ENCODE data around the gene DDX11.
"Not testable (repeated sequence)": the region's sequence is repeated elsewhere in the genome, so short reads cannot be mapped to it uniquely, and the experiment has no call there.

The DDX11 gene

DNA sequence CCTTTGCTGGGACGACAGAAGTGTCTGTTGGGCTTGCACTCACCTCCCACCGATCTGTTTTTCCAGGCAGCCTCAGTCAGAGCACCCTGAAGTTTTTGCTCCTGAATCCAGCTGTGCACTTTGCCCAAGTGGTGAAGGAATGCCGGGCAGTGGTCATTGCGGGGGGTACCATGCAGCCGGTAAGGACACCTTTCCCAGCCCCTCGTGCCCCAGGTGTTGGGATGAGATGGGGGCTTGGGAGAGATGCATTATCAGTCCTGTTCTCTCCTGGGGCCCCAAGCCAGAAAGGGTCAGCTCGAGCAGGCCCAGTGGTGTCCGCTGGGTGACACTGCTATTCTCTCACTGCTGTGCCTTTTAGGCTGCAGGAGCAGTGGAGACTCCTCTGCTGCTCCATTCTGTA is 24.2 kb downstream of the DDX11 start:
- H3K4me3 ChIP-seq (ENCODE audit: control insufficient read depth, low read depth, low read length); DNase-seq (ENCODE audit: low read depth): not testable (repeated sequence)

DNA sequence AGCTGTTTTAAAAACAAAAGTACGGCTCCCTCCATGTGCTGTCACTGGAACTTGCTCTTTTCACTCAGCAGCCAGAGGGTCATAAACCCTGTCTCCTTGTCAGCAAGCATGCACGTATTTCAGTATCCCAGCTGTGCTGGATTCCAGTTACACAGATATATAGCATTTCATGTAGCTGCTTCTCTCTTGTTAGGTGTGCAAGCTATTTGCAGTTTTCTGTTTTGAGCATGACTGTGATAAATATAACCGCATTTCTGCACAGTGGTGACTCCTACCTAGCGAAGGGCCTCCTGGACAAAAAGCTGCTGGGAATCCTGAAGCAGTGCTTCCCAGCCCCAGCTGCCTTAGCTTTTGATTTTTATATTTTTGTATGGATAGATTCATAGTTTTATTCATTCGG is 24.7 kb downstream of the DDX11 start:
- DNase-seq (ENCODE audit: low read depth); H3K4me3 ChIP-seq (ENCODE audit: control insufficient read depth, low read depth, low read length): not testable (repeated sequence)

DNA sequence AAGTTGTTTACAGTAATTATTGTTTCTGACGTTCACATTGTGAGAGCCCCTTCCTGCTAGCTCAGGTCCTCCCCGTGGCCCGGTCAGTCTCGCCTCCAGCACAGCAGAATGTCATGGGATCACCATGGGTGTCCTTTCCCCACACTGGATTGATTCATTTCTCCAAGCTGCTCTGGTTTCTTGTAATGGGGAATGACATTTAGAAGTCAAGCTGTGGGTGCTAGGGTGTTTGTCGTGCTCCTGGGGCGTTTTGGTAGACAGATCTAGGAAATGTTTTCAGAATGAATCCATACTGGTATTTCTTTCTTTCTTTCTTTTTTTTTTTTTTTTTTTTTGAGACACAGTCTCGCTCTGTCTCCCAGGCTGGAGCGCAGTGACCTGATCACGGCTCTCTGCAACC is 25.1 kb downstream of the DDX11 start:
- not testable (repeated sequence) for H3K4me3 ChIP-seq (ENCODE audit: control insufficient read depth, low read depth, low read length); DNase-seq (ENCODE audit: low read depth)

DNA sequence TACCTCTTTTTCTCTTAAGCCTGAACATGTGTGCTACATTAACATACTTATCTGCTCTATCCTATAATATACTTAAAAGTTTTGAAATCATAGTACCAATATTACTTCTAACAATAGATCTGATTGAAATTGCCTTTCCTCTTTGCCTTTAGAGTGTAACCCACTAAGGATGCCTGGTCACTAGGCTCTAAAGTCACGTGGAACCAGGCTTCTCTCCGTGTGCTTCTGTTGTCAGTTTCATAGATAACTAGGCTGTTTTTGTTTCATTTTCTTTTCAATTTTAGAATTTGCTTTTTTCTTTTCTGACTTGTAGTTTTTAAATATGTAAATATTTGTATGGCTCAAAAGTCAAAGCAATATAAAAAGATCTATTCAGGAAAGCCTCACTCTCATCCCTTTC is 25.8 kb downstream of the DDX11 start:
- DNase-seq (ENCODE audit: low read depth); H3K4me3 ChIP-seq (ENCODE audit: control insufficient read depth, low read depth, low read length): not testable (repeated sequence)

DNA sequence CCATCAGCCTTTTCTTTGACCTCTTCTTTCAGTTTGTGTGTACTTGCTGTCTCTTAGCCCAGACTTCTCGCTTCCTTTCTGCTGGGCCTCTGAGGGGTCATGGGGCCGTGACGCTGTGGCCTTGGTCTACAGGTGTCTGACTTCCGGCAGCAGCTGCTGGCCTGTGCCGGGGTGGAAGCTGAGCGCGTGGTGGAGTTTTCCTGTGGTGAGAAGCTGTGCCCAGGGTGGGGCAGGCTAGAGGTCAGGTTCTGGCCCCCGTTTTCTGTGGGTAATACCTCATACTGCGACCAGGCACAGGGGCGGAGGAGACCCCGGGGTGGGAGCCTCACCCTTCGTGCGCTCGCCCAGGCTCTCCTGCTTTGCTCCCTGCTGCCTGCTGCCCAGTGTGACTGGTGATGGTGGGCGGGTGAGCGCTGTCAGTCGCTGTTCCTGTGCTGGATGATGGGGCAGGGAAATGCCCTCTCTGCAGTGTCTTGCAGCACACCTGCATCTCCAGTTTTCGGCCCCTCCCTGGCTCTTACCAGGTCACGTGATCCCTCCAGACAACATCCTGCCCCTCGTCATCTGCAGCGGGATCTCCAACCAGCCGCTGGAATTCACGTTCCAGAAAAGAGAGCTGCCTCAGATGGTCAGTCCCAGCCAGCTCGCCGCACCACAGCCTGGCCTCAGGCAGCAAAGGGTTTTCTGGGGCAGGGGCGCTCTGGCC is 27.0 kb downstream of the DDX11 start:
- not testable (repeated sequence) for DNase-seq (ENCODE audit: low read depth); H3K4me3 ChIP-seq (ENCODE audit: control insufficient read depth, low read depth, low read length)

DNA sequence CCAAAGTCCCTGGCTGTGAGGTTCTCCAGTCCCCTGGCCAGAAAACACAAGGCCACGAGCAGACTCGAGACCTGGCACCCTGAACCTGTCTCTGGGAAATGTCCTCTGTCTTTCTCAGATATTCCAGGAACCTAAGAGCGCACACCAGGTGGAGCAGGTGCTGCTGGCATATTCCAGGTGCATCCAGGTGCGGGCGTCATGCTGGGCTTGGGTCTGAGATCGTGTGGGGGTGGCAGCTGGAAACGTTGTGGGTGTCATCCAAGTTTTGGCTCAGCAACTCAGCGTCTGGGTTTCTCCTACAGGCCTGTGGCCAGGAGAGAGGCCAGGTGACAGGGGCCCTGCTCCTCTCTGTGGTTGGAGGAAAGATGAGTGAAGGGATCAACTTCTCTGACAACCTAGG is 28.5 kb downstream of the DDX11 start:
- not testable (repeated sequence) for H3K4me3 ChIP-seq (ENCODE audit: control insufficient read depth, low read depth, low read length); DNase-seq (ENCODE audit: low read depth)

DNA sequence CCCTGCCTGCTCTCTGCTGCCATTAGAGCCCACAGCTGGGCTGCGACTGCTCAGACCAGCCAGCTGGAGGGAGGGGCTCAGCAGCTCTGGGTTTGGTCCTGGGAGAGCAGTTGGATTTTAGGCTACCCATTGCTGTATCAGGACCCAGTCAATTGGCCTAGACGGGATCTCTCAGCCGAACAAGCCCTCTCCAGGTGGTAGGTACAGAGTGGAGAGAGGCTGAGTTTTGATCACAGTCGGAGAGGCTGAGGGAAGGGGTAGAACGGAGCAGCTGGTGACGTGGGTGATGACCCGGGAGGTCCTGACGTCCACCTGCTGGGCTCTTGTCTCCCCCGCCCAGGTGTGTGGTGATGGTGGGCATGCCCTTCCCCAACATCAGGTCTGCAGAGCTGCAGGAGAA is 28.9 kb downstream of the DDX11 start:
- not testable (repeated sequence) for H3K4me3 ChIP-seq (ENCODE audit: control insufficient read depth, low read depth, low read length); DNase-seq (ENCODE audit: low read depth)

DNA sequence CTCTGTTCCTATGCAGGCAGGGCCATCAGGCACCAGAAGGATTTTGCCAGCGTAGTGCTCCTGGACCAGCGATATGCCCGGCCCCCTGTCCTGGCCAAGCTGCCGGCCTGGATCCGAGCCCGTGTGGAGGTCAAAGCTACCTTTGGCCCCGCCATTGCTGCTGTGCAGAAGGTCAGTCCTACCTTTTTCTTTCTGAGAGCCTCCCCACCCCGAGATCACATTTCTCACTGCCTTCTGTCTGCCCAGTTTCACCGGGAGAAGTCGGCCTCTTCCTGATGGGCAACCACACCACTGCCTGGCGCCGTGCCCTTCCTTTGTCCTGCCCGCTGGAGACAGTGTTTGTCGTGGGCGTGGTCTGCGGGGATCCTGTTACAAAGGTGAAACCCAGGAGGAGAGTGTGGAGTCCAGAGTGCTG is 29.9 kb downstream of the DDX11 start:
- not testable (repeated sequence) for DNase-seq (ENCODE audit: low read depth); H3K4me3 ChIP-seq (ENCODE audit: control insufficient read depth, low read depth, low read length)

DNA sequence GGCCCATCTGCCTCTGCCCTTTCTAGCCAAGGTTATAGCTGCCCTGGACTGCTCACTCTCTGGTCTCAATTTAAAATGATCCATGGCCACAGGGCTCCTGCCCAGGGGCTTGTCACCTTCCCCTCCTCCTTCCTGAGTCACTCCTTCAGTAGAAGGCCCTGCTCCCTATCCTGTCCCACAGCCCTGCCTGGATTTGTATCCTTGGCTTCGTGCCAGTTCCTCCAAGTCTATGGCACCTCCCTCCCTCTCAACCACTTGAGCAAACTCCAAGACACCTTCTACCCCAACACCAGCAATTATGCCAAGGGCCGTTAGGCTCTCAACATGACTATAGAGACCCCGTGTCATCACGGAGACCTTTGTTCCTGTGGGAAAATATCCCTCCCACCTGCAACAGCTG is 30.6 kb downstream of the DDX11 start:
- H3K4me3 ChIP-seq (ENCODE audit: control insufficient read depth, low read depth, low read length); DNase-seq (ENCODE audit: low read depth): not testable (repeated sequence)

DNA sequence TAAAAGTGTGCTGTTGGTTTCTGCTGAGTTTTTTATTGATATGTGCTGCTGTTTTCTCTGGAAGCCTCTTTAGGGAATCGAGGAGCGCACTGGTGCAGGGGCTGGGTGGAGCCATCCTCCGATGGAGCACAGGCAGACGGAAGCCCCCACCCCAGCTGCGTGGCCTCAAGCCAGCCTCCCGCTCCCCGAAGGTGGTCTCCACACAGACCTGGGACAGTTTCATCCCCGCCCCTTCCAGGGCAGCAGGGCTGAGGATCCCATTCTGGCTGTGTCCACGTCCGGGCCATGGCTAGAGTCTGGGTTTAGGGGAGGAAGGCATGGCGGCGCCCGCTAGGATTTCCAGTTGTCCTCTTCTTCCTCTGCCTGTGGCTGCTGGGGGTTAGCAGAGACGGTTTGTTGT is 31.1 kb downstream of the DDX11 start:
- H3K4me3 ChIP-seq (ENCODE audit: control insufficient read depth, low read depth, low read length); DNase-seq (ENCODE audit: low read depth): not testable (repeated sequence)

DNA sequence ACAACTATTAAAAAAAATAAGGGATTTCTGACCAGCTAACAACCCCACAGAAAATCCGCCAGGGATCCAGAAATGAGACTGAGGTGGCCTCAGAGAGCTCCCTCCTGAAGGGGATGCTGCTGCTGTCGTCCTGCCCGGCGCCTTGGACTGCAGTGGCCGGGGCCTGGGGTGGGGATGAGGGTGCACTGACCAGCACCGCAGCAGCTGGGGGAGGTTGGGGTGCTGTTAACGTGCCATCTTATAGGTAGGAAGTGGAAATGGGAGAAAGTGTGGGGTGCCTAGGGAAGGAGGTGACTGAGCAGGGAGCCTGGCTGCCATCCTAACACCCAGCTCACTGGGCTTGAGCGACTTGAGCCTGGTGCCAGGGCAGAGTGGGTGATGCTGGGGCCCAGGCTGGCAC is 32.0 kb downstream of the DDX11 start:
- TF ChIP-seq, protein P1, sequence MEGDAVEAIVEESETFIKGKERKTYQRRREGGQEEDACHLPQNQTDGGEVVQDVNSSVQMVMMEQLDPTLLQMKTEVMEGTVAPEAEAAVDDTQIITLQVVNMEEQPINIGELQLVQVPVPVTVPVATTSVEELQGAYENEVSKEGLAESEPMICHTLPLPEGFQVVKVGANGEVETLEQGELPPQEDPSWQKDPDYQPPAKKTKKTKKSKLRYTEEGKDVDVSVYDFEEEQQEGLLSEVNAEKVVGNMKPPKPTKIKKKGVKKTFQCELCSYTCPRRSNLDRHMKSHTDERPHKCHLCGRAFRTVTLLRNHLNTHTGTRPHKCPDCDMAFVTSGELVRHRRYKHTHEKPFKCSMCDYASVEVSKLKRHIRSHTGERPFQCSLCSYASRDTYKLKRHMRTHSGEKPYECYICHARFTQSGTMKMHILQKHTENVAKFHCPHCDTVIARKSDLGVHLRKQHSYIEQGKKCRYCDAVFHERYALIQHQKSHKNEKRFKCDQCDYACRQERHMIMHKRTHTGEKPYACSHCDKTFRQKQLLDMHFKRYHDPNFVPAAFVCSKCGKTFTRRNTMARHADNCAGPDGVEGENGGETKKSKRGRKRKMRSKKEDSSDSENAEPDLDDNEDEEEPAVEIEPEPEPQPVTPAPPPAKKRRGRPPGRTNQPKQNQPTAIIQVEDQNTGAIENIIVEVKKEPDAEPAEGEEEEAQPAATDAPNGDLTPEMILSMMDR (IDR thresholded peaks at IDR 0.05; ENCODE audit: control insufficient read depth, insufficient read depth, low read depth, low read length, missing control alignments), result no peak
- no peak for DNase-seq (ENCODE audit: low read depth)
- H3K4me3 ChIP-seq (ENCODE audit: control insufficient read depth, low read depth, low read length), result no peak overlapping the region

DNA sequence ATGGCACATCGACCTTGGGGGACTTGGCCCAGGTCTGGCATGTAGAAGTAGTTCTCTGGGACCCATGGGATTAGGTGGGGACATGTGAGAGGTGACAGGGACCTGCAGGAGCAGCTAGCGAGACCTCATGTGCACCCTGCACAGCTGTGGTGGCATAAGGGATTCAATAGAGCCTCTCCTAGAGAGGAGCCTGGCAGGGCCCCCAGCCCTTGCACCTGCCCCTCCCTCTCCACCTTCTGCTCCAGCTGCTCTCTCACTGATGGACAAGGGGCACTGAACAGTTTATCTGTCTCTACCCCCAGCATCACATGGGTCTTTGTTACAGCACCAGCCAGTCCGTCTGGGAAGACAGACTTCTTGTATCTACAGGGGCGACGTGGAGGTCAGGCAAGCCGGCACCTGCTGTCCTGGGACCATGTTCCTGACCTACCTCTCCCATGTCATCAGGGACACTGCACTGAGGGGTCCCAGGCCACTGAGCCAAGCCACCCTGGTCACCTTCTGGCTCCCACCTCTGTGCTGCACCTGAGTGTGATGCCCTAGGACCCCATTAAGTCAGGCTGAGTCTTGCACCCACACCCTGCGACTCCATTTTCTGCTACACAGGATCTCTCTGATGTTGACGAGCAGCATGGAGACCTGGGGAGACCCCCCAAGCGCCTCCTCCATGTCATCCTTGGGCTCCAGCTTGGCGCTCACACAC is 32.6 kb downstream of the DDX11 start:
- DNase-seq (ENCODE audit: low read depth), result no peak
- TF ChIP-seq, protein P1 (IDR thresholded peaks at IDR 0.05; ENCODE audit: control insufficient read depth, insufficient read depth, low read depth, low read length, missing control alignments), result no peak

DNA sequence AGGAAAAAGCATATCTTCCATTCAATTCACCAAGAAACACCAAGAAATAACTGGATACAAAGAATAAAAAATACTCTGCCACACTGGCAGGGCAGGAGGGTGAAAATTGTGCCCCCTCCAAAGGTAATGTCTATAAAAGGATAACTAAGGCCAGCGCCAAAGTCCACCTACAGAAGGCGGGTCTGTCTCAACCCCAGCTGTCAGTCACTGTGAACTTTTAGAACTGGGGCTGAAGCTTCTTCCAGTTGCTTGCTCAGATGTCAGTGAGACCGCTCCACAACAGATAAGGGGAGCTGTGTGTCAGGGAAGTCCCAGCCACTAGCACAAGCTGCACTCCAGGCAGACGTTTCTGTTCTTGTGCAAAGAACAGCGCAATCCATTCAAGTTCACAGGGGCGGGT is 36.1 kb downstream of the DDX11 start:
- DNase-seq (ENCODE audit: low read depth); H3K4me3 ChIP-seq (ENCODE audit: control insufficient read depth, low read depth, low read length): not testable (repeated sequence)

More for the DNA sequence above, 32.6 kb downstream of the DDX11 start:
- H3K4me3 ChIP-seq (ENCODE audit: control insufficient read depth, low read depth, low read length), result no peak overlapping the region

DNA sequence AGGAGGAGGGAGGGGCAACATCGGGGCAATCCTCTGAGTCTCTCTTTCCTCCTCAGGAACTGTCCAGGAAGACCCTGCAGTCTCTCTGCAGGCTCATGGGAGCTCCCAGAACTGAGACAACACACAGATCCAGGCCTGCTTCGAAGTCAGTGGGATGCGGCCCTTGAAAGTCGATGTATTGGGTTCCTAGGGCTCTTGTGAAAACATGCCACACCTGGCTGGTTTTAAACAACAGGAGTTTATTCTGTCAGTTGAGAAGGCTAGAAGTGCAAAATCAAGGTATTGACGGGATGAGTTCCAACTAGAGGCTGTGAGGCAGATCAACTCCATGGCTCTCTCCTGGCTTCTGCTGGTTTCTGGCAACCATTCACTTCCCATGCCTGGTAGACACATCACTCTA is 36.6 kb downstream of the DDX11 start:
- not testable (repeated sequence) for H3K4me3 ChIP-seq (ENCODE audit: control insufficient read depth, low read depth, low read length); DNase-seq (ENCODE audit: low read depth)

DNA sequence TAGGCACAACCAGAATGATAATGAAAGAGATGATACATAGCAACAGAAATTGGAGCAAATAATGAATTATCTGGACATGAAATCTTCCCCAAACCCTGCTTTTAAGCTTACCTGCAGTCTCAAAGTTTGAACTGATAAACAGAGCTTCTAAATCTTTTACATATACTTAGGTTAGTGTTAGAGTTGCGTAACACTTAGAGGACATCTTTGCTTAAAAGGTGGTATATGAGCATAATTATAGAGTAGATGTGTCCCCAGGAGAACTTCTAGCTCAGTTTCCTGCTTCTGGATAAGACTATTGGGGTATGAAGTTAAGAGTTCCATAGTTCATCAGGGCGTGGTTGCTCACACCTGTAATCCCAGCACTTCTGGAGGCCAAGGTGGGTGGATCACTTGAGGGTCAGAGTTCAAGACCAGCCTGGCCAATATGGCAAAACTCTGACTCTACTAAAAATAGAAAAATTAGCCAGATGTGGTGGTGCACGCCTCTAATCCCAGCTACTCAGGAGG is 41.5 kb downstream of the DDX11 start:
- not testable (repeated sequence) for DNase-seq (ENCODE audit: low read depth)

DNA sequence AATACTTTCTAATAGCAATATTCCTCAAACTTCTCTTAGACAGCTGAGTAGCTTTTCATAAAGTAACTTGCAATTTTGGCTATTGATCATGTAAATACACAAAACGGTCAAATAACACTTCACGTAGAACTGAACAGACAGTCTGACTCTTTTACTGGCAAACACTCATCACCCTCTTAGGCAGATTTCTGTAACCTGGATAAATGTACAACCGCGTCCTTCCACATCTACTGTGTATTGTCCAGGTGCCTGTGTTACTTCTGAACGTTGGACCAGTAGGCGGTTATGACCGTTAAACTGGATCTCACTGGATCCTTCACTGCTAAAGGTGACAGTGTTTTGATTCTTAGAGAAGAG is 43.2 kb downstream of the DDX11 start:
- not testable (repeated sequence) for H3K4me3 ChIP-seq (ENCODE audit: control insufficient read depth, low read depth, low read length); DNase-seq (ENCODE audit: low read depth)

More for the DNA sequence above, 41.5 kb downstream of the DDX11 start:
- H3K4me3 ChIP-seq (ENCODE audit: control insufficient read depth, low read depth, low read length), result not testable (repeated sequence)
